NCI-H460 (cell line): ENCODE results near the gene EGFL7. TPM values are rescaled to one million over a fixed set of nuclear protein-coding genes. Genes with fewer than 3 reads are reported as not detected.

Source experiments
- DNase-seq: peaks from one replicate; pipeline ENCODE4 v3.0.0-alpha.2; 2016; ENCODE audit warnings: low read depth; ENCODE audit errors: extremely low read depth
- total RNA-seq: library from RNA; depleted of rRNA; stranded (reverse); fragments of >200 nt; shearing (Covaris generic); gene quantifications from 2 replicates; pipeline ENCODE4 v1.2.3, GENCODE V29; 2014

Gene EGFL7
- total RNA-seq, 1 experiment from 2014 or later: 51.7 TPM

DNA sequence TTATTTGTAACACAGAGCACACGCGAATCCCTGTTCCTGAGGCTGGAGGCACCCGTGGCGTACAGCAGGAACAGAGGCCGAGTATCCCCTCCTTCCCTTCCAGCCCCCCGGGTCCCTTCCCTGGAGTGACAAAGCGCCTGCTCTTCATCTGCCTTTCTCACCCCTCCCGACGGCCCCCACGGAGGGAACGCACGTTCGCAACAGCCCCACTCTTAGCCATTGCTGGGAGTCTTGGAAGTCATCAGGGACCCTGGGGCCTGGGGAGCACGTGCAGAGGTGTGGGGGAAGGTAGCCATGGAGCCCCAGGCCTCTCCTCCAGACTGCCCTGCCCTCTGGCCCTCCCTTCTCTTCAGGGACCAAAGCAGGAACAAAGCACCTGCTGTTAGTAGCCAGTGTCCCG, 22.1 kb downstream of the EGFL7 start:
- no peak for DNase-seq

GRCh38 chr9:136685216-136685615, 22.5 kb downstream of the EGFL7 start:
- DNase-seq: no peak

DNA sequence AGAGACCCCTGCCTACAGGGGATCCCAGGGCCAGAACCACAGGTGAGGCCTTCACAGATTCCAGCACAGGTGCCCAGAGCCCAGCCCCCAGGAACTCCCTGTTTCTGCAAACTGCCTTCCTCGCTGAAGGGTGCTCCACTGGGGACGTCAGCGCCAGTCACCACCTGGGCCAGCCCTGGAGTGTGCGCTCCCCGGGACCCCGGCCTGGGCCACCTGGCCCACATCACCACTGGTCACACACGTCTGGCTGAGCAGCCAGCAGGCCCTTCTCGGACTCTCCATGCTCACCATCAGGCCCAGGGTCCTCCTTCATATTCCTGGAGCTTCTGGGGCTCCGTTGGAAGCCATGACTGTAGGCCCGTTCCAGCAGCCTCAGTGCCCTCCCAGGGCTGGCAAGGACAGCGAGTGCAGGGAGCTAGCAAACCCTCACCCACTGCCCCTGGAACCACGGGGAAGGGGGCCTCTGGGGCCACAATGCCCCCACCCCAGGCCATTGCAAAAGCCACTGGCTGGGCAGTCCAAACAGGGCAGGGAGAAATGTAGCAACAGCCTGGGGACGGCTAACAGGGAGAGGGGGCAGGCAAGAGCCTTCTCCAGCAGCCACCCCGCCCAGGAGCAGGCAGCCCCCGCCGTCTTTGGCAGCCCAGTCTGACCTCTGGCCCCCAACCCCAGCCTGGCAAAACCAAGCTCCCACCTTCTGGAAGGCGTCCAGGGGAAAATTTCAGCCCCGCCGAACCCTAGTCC, 23.2 kb downstream of the EGFL7 start:
- no peak for DNase-seq

- DNase-seq: no peak
These were observed 23.7 kb downstream of the EGFL7 start for GRCh38 chr9:136686534-136686793.

DNA sequence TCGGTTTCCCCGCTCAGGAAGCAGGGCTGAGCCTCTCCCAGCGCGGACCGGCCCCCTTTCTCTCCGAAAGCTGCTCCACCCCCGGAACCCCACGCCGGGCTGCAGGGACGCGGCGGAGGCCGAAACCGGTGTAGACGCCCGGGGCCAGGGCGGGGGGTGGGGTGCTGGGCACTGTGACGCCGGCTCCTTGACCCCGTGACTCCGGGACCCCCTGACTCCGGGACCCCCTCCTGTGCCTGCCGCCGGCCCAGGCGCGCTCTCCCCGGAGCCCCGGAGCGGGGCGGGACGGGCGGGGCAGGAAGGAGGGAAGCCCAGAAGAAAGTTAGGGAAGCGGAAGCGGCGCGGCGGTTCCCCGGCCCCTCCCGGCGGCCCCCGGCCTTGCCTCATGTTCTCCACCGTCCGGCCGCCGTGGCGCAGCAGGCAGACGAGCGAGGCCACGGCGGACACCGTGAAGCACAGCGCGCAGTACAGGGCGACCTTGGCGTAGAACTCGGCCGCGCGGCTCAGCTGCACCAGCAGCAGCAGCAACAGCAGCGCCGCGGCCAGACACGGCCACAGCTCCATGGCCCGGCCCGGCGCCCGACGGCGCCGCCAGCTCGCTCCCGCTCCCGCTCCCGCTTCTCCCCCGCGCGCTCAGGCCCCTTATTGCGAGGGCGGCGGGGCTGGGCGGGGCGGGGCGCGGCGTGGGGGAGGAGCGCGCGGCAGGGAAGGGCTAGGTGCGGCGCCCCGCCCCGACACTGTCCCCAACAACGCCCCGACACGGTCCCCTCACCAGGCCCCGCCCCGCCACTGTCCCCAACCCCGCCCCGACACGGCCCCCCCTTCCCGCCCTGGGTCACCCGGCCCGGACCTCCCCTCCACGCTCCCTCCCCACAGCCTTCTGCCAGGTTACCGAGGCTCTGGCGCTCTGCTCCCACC, 24.3 kb downstream of the EGFL7 start, which contains the start of gene AGPAT2:
TSS of gene AGPAT2 (minus strand) at position 664 of the 918 bp plus-strand sequence. CDS start at position 564, 100 bp downstream.
- peak; percentile 51 for DNase-seq

DNA sequence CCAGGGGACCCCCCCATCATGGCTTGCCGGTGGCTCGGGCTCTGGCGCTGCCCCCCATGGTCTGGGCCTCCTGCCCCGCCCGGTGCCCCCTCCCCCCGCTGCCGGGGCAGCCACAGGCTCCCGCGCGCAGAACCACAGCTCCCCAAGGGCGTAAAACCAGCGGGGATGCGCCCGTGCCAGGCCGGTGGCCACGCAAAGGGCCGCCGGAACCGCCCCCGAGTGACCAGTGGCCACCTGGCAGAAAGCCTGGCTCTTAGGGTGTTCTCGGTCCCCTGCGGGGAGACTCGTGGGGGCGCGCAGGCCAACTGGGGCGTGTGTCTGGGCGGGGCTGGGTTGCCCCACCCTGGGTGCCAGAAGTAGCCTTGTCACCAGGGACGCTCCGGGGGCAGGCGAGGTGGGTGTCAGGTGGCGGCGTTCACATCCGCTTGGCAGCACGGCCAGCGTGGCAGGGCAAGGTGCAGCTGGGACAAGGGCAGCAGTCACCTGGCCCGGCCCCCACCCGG, 25.1 kb downstream of the EGFL7 start:
- no peak for DNase-seq

DNA sequence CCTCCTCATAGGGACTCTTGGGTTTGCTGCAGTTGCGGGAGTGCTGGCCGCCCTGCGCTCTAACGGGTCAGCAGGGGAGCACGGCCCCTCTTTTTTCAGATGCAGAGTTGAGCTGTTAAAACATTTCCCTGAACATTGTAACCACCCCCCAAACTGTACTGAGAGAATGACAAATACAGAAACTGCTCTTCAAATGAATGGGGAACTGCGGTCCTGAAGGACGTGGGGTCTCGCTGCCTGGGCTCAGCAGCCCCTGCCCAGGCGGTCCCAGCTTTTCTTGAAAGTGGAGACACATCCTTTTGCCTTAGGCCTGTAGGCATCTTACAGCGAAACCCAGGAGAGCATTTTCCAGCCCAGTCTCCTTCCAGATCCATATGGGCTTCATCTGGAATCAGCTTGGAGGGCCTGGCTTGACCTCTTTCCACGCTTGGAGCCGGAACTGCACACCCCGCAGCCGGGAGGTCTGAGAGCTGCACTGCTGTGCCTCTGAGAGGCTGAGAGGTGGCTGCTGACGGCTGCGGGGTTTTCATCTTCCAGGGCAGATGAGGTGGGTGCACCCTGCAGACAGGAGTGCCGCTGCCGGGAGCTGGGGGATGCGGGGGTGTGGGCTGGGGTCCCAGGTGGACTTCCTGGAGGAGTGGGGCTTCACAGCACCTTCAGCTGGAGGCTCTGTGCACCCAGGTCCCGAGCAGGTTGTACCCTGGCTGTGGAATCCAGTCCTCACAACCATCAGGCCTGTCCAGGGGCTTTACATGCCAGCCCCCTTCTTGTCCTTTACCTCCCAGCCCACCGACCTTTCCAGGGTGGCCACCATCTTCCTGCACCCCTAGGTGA, 25.8 kb downstream of the EGFL7 start:
- no peak for DNase-seq

GRCh38 chr9:136689108-136689460, 26.4 kb downstream of the EGFL7 start:
- no peak for DNase-seq

GRCh38 chr9:136690104-136690805, 27.5 kb downstream of the EGFL7 start:
- no peak for DNase-seq

- DNase-seq: no peak
These were observed 28.1 kb downstream of the EGFL7 start for GRCh38 chr9:136690806-136691261.

GRCh38 chr9:136691316-136692184, 28.8 kb downstream of the EGFL7 start:
- no peak for DNase-seq

DNA sequence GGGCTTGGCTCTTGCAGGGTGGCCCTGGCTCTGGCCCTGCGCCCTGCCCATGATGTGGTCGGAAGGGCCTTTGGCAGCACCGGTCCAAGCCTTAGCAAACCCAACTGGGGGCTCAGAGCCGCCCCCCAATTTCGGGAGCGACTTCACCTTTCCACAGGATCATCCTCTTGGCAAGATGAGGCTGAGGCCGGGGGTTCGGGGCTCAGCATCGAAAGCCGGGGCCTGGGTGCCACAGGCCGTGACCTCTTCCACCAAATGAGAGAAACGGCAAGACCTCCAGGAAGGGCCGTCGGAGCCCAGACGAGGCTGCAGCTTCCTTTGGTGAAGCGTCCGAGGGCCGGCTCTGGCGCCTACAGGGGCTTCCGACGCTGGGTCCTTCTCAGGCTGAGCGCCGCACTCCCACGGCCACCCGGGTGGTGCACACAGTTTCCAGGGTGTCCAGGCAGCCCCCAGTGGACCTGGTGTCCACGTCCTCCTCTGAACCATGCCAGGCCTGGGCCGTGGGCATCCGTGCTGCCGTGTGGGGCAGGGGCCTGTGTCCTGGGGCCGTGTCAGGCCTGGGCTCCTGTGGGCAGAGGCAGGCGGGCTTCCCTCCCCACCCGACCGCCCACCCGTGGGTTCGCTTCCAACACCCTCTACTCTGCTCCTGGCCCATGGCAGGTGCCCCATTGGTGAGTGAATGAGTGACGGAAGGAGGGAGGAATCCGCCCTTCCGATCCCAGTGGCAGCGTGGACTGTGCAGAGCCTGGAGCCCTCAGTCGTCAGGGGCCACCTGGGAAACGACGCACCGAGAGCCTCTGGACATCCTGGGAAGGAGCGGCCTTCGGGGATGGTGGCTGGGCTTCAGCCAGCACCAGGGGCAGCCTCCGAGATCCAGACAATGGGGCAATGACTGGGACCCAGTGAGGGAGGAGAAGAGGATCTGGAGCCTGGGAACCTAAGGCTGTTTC, 29.7 kb downstream of the EGFL7 start:
- DNase-seq: no peak

- DNase-seq: no peak
These were observed 30.4 kb downstream of the EGFL7 start for GRCh38 chr9:136693135-136693489.

DNA sequence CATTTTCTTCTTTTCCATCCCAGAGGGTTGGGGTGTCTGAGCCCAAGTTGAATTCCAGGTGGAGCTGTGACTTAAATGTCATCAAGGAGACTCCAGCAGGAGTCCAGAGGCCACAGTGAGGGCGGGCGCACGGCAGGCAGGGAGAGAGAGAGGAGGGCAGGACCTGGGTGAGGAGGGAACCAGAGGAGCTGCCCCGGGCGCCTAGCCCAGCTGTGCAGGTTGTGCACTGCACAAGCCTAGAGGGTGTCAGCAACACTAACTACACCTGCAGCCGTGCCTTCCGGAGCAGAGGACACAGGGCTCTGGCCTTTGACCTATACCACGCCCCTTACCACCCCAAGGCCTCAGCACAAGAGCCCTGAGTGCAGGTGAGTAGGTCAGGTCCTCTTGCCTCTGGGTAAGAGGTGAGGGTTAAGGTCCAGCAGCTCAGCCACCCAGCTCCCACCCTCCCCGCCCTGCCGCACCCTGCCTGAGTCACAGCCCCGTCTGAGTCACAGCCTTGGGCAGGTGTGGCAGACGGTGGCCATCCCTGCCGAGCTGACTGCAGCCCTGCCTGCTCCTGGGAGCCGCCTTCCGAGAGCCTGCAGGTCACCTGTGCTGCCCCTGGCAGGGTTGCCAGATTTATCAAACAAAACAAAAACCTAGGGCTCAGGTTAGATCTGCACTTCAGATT, 30.9 kb downstream of the EGFL7 start:
- DNase-seq: peak; percentile 64

- peak; percentile 57 for DNase-seq
These were observed 31.6 kb downstream of the EGFL7 start for GRCh38 chr9:136694163-136694871.

- DNase-seq: no peak
These were observed 32.1 kb downstream of the EGFL7 start for GRCh38 chr9:136694872-136695247.

DNA sequence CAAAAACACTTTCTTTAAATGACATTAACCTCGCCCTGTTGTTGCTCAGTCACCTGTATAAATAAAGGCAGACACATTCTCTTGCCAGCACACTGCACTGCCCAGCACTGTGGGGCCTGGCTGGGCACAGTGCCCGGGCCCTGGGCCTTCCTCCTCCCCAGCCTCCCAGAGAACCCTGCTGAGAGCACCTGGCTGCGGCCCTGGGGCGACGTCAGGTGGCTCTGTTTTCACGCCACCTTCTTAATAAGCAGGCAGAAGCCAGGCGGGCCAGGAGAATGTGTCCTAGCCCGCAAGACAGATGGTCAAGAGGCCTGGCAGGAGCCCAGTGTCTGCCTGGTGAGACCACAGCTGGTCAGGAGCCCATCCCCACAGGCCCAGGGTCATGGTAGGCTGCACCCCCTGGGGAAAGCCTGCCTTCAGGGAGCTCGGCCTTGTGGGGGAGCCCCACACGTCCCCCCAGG, 32.7 kb downstream of the EGFL7 start:
- DNase-seq: no peak
